MCF 10A (cell line): ENCODE measurements around the gene SIAH2. TPM values are rescaled to one million over a fixed set of nuclear protein-coding genes. Genes with fewer than 3 reads are reported as not detected.
"Not testable (repeated sequence)": the region's sequence is repeated elsewhere in the genome, so short reads cannot be mapped to it uniquely, and the experiment has no call there.

Experiments used
- BruUV-seq: library from RNA; stranded (reverse); fragments of 400-500 nt; replicated peaks from 2 replicates; lab custom pipeline; 2021; lab: Mats Ljungman, UMichigan
- CTCF ChIA-PET: fragments of 300-600 bp; sonication (Branson Sonifier 250); formaldehyde crosslinking; extraction: SDS; loops from one replicate; lab custom pipeline; 2021; ENCODE audit warnings: antibody characterized with exemption, inconsistent platforms; lab: Yijun Ruan, JAX
- POLR2A ChIA-PET: fragments of 300-600, 350-650 bp; sonication (Branson Sonifier 250); formaldehyde crosslinking; extraction: SDS; loops from one replicate; lab custom pipeline; 2020; ENCODE audit warnings: antibody characterized with exemption, inconsistent platforms; lab: Yijun Ruan, JAX
- DNase-seq: peaks from one replicate; pipeline ENCODE4 v3.0.0-alpha.2; 2018; ENCODE audit not compliant: unreplicated experiment
- H3K27ac Mint-ChIP-seq: one replicate; pipeline ENCODE4 v1.8.0; 2022; ENCODE audit warnings: mild to moderate bottlenecking, low read depth, mixed read lengths; ENCODE audit not compliant: unreplicated experiment
- H3K27me3 Mint-ChIP-seq: one replicate; pipeline ENCODE4 v1.8.0; 2022; ENCODE audit warnings: mixed read lengths; ENCODE audit not compliant: insufficient read depth, unreplicated experiment
- H3K36me3 Mint-ChIP-seq: one replicate; pipeline ENCODE4 v1.8.0; 2022; ENCODE audit warnings: mild to moderate bottlenecking, moderate library complexity, mixed read lengths; ENCODE audit not compliant: insufficient read depth, unreplicated experiment
- H3K4me1 Mint-ChIP-seq: one replicate; pipeline ENCODE4 v1.8.0; 2022; ENCODE audit warnings: mixed read lengths; ENCODE audit not compliant: insufficient read depth, unreplicated experiment
- H3K4me3 Mint-ChIP-seq: one replicate; pipeline ENCODE4 v1.8.0; 2022; ENCODE audit warnings: mild to moderate bottlenecking, moderate library complexity, mixed read lengths; ENCODE audit not compliant: unreplicated experiment
- H3K9me3 Mint-ChIP-seq: one replicate; pipeline ENCODE4 v1.8.0; 2022; ENCODE audit warnings: mixed read lengths; ENCODE audit not compliant: unreplicated experiment
- CTCF ChIP-seq: fragments of 200-600 bp; IDR thresholded peaks from one replicate; pipeline ENCODE4 v1.8.0; 2022; ENCODE audit warnings: antibody characterized with exemption, mild to moderate bottlenecking; ENCODE audit not compliant: unreplicated experiment
- intact Hi-C: fragments of 100-400 bp; cut with micrococcal nuclease; formaldehyde crosslinking; loops from 2 replicates; pipeline ENCODE4 v1.14.1; 2022
- total RNA-seq: library from RNA; stranded (reverse); gene quantifications from 2 replicates; pipeline ENCODE4 v1.2.3, GENCODE V29; 2022

The SIAH2 gene
- total RNA-seq, 1 experiment from 2014 or later: 35.4 TPM

GRCh38 chr3:150798122-150798618 lies 35.2 kb upstream of the SIAH2 start:
- ChIA-PET CTCF (no interaction called here), POLR2A (interaction anchor here (0.6 kb wide), 1 partner anchor 37 kb away, joined by 3 read pairs; no protein-coding TSS in a partner anchor)
- Mint-ChIP-seq H3K27ac (no peak overlapping the region), H3K27me3 (peaks cover 11% of the 10 kb centered on the region), H3K9me3 (no peaks in the 10 kb centered on the region), H3K36me3 (no peaks in the 10 kb centered on the region), H3K4me3 (no peak overlapping the region), H3K4me1 (no peaks in the 10 kb centered on the region)
- TF ChIP-seq CTCF: no peak
- intact Hi-C loops: no loop called here
- DNase-seq: peak; percentile 20
- BruUV-seq: no TSS peak

- ChIA-PET POLR2A (no interaction called here), CTCF (no interaction called here)
- Mint-ChIP-seq H3K27me3 (peaks cover 11% of the 10 kb centered on the region), H3K36me3 (no peaks in the 10 kb centered on the region), H3K9me3 (no peaks in the 10 kb centered on the region), H3K27ac (no peak overlapping the region), H3K4me3 (no peak overlapping the region), H3K4me1 (no peaks in the 10 kb centered on the region)
- peak; percentile 8 for DNase-seq
- no peak for TF ChIP-seq CTCF
- BruUV-seq: no TSS peak
- intact Hi-C loops: no loop called here
Measured at GRCh38 chr3:150797155-150797554, 34.2 kb upstream of the SIAH2 start.

GRCh38 chr3:150796527-150796926 lies 33.6 kb upstream of the SIAH2 start:
- H3K4me3 Mint-ChIP-seq, POLR2A ChIA-PET, H3K9me3 Mint-ChIP-seq, H3K36me3 Mint-ChIP-seq, H3K4me1 Mint-ChIP-seq, H3K27ac Mint-ChIP-seq, CTCF ChIA-PET, BruUV-seq, DNase-seq, intact Hi-C loops: not testable (repeated sequence)
- H3K27me3 Mint-ChIP-seq: peaks cover 11% of the 10 kb centered on the region

- peaks cover 7% of the 10 kb centered on the region for H3K9me3 Mint-ChIP-seq
- intact Hi-C loops: no loop called here
- DNase-seq: no peak
- CTCF ChIA-PET: interaction anchor here (0.6 to 1.4 kb wide), 4 partner anchors 9 to 487 kb away, joined by 4 to 5 read pairs (median 4); no protein-coding TSS in a partner anchor
- H3K27ac Mint-ChIP-seq: no peak overlapping the region
- peaks cover 11% of the 10 kb centered on the region for H3K27me3 Mint-ChIP-seq
- H3K36me3 Mint-ChIP-seq: no peaks in the 10 kb centered on the region
- no peak for TF ChIP-seq CTCF
- H3K4me3 Mint-ChIP-seq: no peak overlapping the region
- no peaks in the 10 kb centered on the region for H3K4me1 Mint-ChIP-seq
- POLR2A ChIA-PET: no interaction called here
- BruUV-seq: no TSS peak
Measured at GRCh38 chr3:150793641-150794040, 30.7 kb upstream of the SIAH2 start.
